Measurements from ENCODE around the gene KIF5C. TPM values are rescaled to one million over a fixed set of nuclear protein-coding genes. Genes with fewer than 3 reads are reported as not detected.

KIF5C gene
- total RNA-seq, 1 experiment from 2014 or later, result 0.13 TPM

GRCh38 chr2:148935791-148936190 lies 60.8 kb downstream of the KIF5C start:
- DNase-seq, result peak; percentile 12
- H3K27me3 ChIP-seq, result no peaks in the 10 kb centered on the region
- H3K9me3 ChIP-seq, result no peaks in the 10 kb centered on the region

GRCh38 chr2:148936857-148937450 lies 61.9 kb downstream of the KIF5C start:
- no peak for DNase-seq
- no peak overlapping the region for H3K4me3 ChIP-seq
- H3K9me3 ChIP-seq, result no peaks in the 10 kb centered on the region
- H3K27me3 ChIP-seq, result no peaks in the 10 kb centered on the region
- H3K36me3 ChIP-seq, result no peaks in the 10 kb centered on the region

More at GRCh38 chr2:148935791-148936190, 60.8 kb downstream of the KIF5C start:
- Histone ChIP-seq H3K4me3 (no peak overlapping the region), H3K36me3 (no peaks in the 10 kb centered on the region)

- Histone ChIP-seq H3K9me3 (no peaks in the 10 kb centered on the region), H3K27me3 (no peaks in the 10 kb centered on the region)
- no peak for DNase-seq
These were observed 64.2 kb downstream of the KIF5C start for GRCh38 chr2:148939271-148939670.

GRCh38 chr2:148943097-148943496 lies 68.1 kb downstream of the KIF5C start:
- no peak overlapping the region for H3K4me3 ChIP-seq
- H3K36me3 ChIP-seq, result no peaks in the 10 kb centered on the region
- H3K9me3 ChIP-seq, result no peaks in the 10 kb centered on the region
- H3K27me3 ChIP-seq, result peaks cover 2% of the 10 kb centered on the region; the same call in 1 of the 2 replicates
- DNase-seq, result no peak

More at GRCh38 chr2:148939271-148939670, 64.2 kb downstream of the KIF5C start:
- Histone ChIP-seq H3K36me3 (no peaks in the 10 kb centered on the region), H3K4me3 (no peak overlapping the region)

GRCh38 chr2:148944536-148944935 lies 69.5 kb downstream of the KIF5C start:
- Histone ChIP-seq H3K27me3 (peaks cover 2% of the 10 kb centered on the region; the same call in 1 of the 2 replicates), H3K9me3 (no peaks in the 10 kb centered on the region), H3K36me3 (no peaks in the 10 kb centered on the region), H3K4me3 (no peak overlapping the region)
- no peak for DNase-seq

- Histone ChIP-seq H3K9me3 (no peaks in the 10 kb centered on the region), H3K27me3 (peaks cover 2% of the 10 kb centered on the region; the same call in 1 of the 2 replicates), H3K36me3 (no peaks in the 10 kb centered on the region), H3K4me3 (no peak overlapping the region)
- DNase-seq, result no peak
These were observed 72.3 kb downstream of the KIF5C start for GRCh38 chr2:148947299-148947698.

DNA sequence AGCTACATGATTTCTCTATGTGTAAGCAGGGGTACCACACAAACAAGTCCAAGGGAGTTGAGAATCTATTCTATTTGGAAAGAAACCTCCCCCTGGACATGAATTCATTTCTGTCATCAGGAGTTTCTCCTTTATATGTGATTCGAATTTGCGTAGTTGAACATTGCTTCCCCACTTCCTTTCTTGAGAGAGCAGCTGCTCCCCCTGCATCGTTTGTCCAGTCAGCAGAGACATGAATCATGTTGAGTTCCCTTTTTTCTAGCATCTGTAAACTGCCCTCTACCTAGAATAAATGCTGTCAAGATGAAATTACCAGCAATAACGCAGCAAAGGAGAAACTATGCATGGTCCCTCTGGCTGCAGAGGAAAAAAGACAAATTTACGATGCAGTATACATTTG lies 73.8 kb downstream of the KIF5C start:
- Histone ChIP-seq H3K4me3 (no peak overlapping the region), H3K9me3 (no peaks in the 10 kb centered on the region), H3K36me3 (no peaks in the 10 kb centered on the region), H3K27me3 (peaks cover 2% of the 10 kb centered on the region; the same call in 1 of the 2 replicates)
- no peak for DNase-seq

- DNase-seq, result no peak
- H3K9me3 ChIP-seq, result no peaks in the 10 kb centered on the region
- H3K36me3 ChIP-seq, result no peaks in the 10 kb centered on the region
- H3K27me3 ChIP-seq, result peaks cover 2% of the 10 kb centered on the region; the same call in 1 of the 2 replicates
- H3K4me3 ChIP-seq, result no peak overlapping the region
These were observed 74.3 kb downstream of the KIF5C start for GRCh38 chr2:148949348-148949747.

DNA sequence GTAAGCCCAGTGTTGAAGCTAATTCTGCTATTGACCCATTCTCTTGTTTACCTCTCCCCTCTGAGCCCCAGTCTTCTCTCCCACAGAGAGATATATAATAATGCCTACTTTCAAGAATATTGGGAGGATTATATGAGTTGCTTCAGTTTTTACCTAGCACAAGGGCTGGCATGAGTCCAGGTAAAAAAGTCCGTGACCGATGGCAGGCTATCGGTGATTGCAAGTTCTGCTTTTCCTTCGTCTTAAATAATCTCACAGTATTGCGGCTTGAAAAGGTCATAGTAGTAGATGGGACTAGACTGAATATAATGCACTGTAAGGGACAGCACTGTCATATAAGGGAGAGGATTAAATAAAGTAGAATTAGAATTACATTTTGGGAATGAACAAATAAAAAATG lies 77.6 kb downstream of the KIF5C start:
- H3K36me3 ChIP-seq, result no peaks in the 10 kb centered on the region
- H3K4me3 ChIP-seq, result no peak overlapping the region
- no peaks in the 10 kb centered on the region for H3K9me3 ChIP-seq
- no peaks in the 10 kb centered on the region; the same call in 1 of the 2 replicates for H3K27me3 ChIP-seq
- DNase-seq, result no peak

GRCh38 chr2:148953426-148953825 lies 78.4 kb downstream of the KIF5C start:
- Histone ChIP-seq H3K27me3 (no peaks in the 10 kb centered on the region; the same call in 1 of the 2 replicates), H3K36me3 (no peaks in the 10 kb centered on the region), H3K4me3 (no peak overlapping the region), H3K9me3 (no peaks in the 10 kb centered on the region)
- no peak for DNase-seq

DNA sequence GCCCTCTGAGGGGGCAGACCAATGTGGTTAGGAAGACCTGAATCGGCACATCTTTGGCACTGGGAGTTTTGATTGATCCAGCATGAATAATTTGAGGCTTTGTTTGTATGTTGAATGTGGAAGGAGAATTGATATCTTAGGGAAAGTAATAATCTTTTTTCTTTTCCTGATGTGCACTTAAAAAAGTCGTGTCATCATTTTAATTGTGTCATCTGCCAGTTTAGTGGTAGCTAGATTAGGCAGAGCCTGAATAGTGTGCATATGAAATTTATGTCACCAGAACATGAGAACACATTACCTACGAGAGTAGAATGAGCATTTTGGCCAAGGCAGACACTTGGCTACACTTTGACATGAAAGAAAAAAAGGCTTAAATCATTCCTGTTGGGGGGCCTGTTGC lies 79.5 kb downstream of the KIF5C start:
- Histone ChIP-seq H3K36me3 (no peaks in the 10 kb centered on the region), H3K4me3 (no peak overlapping the region), H3K27me3 (no peaks in the 10 kb centered on the region; the same call in 1 of the 2 replicates), H3K9me3 (no peaks in the 10 kb centered on the region)
- no peak for DNase-seq

DNA sequence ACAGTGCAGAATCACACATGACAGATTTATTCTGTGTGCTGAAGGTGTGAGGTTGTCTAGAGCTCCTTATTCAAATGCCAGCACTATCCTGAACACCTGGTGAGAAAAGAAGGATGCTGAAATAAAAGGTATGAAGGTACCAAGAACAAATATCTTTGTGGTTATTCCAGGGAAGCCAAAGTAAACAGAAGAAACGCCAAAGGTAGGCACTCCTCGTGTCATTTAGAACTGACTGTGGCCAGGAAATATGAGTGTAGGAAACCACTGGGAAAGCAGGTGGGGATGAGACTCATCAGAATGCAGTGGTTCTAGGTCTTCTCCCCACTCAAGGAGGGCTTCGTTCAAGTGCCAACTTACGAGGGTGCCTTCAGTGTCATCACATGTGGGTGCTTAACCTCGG lies 80.8 kb downstream of the KIF5C start:
- Histone ChIP-seq H3K4me3 (no peak overlapping the region), H3K36me3 (no peaks in the 10 kb centered on the region)

GRCh38 chr2:148957023-148957422 lies 82.0 kb downstream of the KIF5C start:
- H3K27me3 ChIP-seq, result no peaks in the 10 kb centered on the region; the same call in 1 of the 2 replicates
- no peaks in the 10 kb centered on the region for H3K36me3 ChIP-seq
- H3K4me3 ChIP-seq, result no peak overlapping the region
- no peaks in the 10 kb centered on the region for H3K9me3 ChIP-seq
- DNase-seq, result no peak

More for the DNA sequence above, 80.8 kb downstream of the KIF5C start:
- Histone ChIP-seq H3K27me3 (no peaks in the 10 kb centered on the region; the same call in 1 of the 2 replicates), H3K9me3 (no peaks in the 10 kb centered on the region)
- DNase-seq, result no peak

- Histone ChIP-seq H3K27me3 (no peaks in the 10 kb centered on the region; the same call in 1 of the 2 replicates), H3K9me3 (no peaks in the 10 kb centered on the region), H3K4me3 (no peak overlapping the region), H3K36me3 (no peaks in the 10 kb centered on the region)
- DNase-seq, result no peak
These were observed 84.7 kb downstream of the KIF5C start for GRCh38 chr2:148959745-148960144.

DNA sequence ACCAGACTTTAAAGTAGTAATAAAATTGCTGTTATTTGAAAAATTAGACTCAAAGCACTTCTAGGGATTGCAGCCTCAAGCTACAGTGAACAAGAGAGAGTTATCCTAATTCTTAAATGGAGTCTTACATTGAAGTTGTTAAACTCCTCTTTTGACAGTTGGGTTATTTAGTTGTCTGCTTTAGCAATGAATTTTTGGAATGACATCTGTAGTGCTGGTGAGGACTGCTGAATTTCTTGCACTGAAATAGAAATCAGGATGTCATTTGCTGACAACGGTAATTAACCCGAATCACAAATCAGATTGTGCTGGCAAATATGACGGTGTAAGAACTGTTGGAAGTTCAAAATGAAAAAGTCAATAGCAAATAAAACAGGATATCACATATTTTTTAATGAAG lies 85.5 kb downstream of the KIF5C start:
- H3K36me3 ChIP-seq, result no peaks in the 10 kb centered on the region
- H3K4me3 ChIP-seq, result no peak overlapping the region
- no peak for DNase-seq
- H3K9me3 ChIP-seq, result no peaks in the 10 kb centered on the region
- no peaks in the 10 kb centered on the region; the same call in 1 of the 2 replicates for H3K27me3 ChIP-seq

- DNase-seq, result no peak
- Histone ChIP-seq H3K4me3 (no peak overlapping the region), H3K27me3 (no peaks in the 10 kb centered on the region), H3K9me3 (no peaks in the 10 kb centered on the region), H3K36me3 (no peaks in the 10 kb centered on the region)
These were observed 88.4 kb downstream of the KIF5C start for GRCh38 chr2:148963461-148963860.

DNA sequence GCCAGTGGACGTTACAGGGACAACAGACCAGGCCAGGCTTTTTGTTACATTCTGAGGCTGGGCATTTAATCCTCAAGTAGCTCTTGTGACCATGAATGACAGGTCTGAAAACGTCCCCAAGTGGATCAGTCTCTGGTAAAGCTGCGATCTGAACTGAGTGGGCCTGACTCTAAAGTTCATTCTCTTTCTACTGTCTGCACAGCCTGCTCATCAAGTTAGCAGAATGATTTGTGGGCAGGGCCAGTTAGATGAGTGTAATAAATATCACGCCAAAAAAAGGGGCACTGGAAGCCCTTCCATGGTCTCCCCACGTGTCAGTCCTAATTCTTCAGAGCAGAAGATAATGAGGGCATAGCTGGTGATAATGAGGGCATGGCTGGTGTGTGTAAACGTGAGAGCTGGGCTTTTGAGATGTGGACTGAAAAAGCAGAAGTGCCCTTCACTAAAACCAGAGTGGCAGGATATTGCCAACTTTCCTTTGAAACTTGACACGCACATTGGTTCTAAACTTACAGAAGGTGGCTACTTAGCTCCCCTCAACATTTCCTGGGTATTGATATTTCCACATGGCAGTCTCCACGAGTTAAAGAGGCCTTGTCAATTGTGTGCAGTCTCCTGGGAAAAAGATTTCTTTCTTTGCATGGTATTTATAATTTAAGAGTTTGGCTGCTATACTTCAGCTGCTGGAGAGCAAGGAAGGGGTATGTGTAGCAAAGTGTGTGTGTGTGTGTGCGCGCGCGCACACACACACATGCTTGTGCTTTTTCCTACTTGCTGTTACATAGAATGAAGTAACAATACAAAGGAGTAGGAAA lies 90.8 kb downstream of the KIF5C start:
- H3K36me3 ChIP-seq, result no peaks in the 10 kb centered on the region
- DNase-seq, result no peak
- H3K27me3 ChIP-seq, result no peaks in the 10 kb centered on the region
- H3K4me3 ChIP-seq, result no peak overlapping the region
- H3K9me3 ChIP-seq, result no peaks in the 10 kb centered on the region

GRCh38 chr2:148966438-148966758 lies 91.4 kb downstream of the KIF5C start:
- no peak overlapping the region for H3K4me3 ChIP-seq
- H3K27me3 ChIP-seq, result no peaks in the 10 kb centered on the region
- H3K9me3 ChIP-seq, result no peaks in the 10 kb centered on the region
- no peak for DNase-seq
- no peaks in the 10 kb centered on the region for H3K36me3 ChIP-seq

Measured in MG63 (cell line).